ENCODE data around the gene AMN1.
A peak's percentile ranks its signal among the peaks of the same experiment; 100 is the strongest.
"Not testable (repeated sequence)": the region's sequence is repeated elsewhere in the genome, so short reads cannot be mapped to it uniquely, and the experiment has no call there.

The AMN1 gene

GRCh38 chr12:31732926-31733548, 4.2 kb upstream of the AMN1 start:
- DNase-seq, result no peak

- not testable (repeated sequence) for DNase-seq
Measured at GRCh38 chr12:31731203-31731602, 2.4 kb upstream of the AMN1 start.

- DNase-seq, result no peak
Measured at GRCh38 chr12:31729705-31730104, 884 bp upstream of the AMN1 start.

- no peak for DNase-seq
Measured at GRCh38 chr12:31728289-31728916, 418 bp downstream of the AMN1 start.

- no peak for DNase-seq
Measured at GRCh38 chr12:31727192-31727591, 1.6 kb downstream of the AMN1 start.

- DNase-seq, result no peak
Measured at GRCh38 chr12:31726575-31726974, 2.2 kb downstream of the AMN1 start.

- no peak for DNase-seq
Measured at GRCh38 chr12:31724557-31724956, 4.3 kb downstream of the AMN1 start.

- no peak for DNase-seq
Measured at GRCh38 chr12:31722580-31722979, 6.2 kb downstream of the AMN1 start.

GRCh38 chr12:31718542-31719198, 10.2 kb downstream of the AMN1 start:
- DNase-seq, result not testable (repeated sequence)

GRCh38 chr12:31716998-31717397, 11.8 kb downstream of the AMN1 start:
- DNase-seq, result not testable (repeated sequence)

GRCh38 chr12:31715283-31715825, 13.5 kb downstream of the AMN1 start:
- no peak for DNase-seq

- no peak for DNase-seq
Measured at GRCh38 chr12:31714406-31715271, 14.2 kb downstream of the AMN1 start.

- no peak for DNase-seq
Measured at GRCh38 chr12:31712877-31713276, 15.9 kb downstream of the AMN1 start.

GRCh38 chr12:31710021-31710818, 18.6 kb downstream of the AMN1 start:
- DNase-seq, result no peak

- DNase-seq, result not testable (repeated sequence)
Measured at GRCh38 chr12:31708118-31708517, 20.7 kb downstream of the AMN1 start.

- DNase-seq, result no peak
Measured at GRCh38 chr12:31705621-31706020, 23.2 kb downstream of the AMN1 start.

GRCh38 chr12:31702047-31702446, 26.8 kb downstream of the AMN1 start:
- no peak for DNase-seq

- DNase-seq, result not testable (repeated sequence)
Measured at GRCh38 chr12:31689921-31690320, 38.9 kb downstream of the AMN1 start.

- DNase-seq, result no peak
Measured at GRCh38 chr12:31687101-31687527, 41.7 kb downstream of the AMN1 start.

- no peak for DNase-seq
Measured at GRCh38 chr12:31685801-31686200, 43.0 kb downstream of the AMN1 start.

- peak; percentile 69 for DNase-seq
Measured at GRCh38 chr12:31682136-31682962, 46.5 kb downstream of the AMN1 start.
